ENCODE results near the gene DOLPP1.
"Not testable (repeated sequence)": the region's sequence is repeated elsewhere in the genome, so short reads cannot be mapped to it uniquely, and the experiment has no call there.

Gene DOLPP1

GRCh38 chr9:129126749-129127618 is 46.1 kb downstream of the DOLPP1 start:
- H3K9ac ChIP-seq (ENCODE audit: low read length), result no peak overlapping the region
- H3F3A ChIP-seq (ENCODE audit: insufficient read depth), result no peaks in the 10 kb centered on the region
- H2AFZ ChIP-seq (ENCODE audit: low read depth, low read length, severe bottlenecking), result no peak overlapping the region
- H3K36me3 ChIP-seq (ENCODE audit: low read length), result 0 out of 2 replicates have a peak, but pooled peaks cover 5% of the 10 kb centered on the region
- H3K27me3 ChIP-seq (ENCODE audit: low read length), result no peaks in the 10 kb centered on the region
- H3K79me2 ChIP-seq (ENCODE audit: insufficient read depth, low read length), result no peaks in the 10 kb centered on the region
- no peak overlapping the region for H3K27ac ChIP-seq (ENCODE audit: low read depth, low read length)
- no peaks in the 10 kb centered on the region for H3K9me2 ChIP-seq (replicated peaks; ENCODE audit: insufficient read depth, low read length)
- no peaks in the 10 kb centered on the region for H3K9me3 ChIP-seq (ENCODE audit: insufficient read depth, low read length)
- no peak overlapping the region for H3K4me2 ChIP-seq (ENCODE audit: low read depth, low read length, poor library complexity, severe bottlenecking)
- H4K20me1 ChIP-seq (ENCODE audit: low read depth, low read length), result no peaks in the 10 kb centered on the region
- no peak overlapping the region for H3K4me3 ChIP-seq (ENCODE audit: insufficient read depth, low read length, poor library complexity, severe bottlenecking)
- no peak for TF ChIP-seq EZH2phosphoT487 (conservative IDR thresholded peaks at IDR 0.05; ENCODE audit: low read length)
- TF ChIP-seq, protein P1, sequence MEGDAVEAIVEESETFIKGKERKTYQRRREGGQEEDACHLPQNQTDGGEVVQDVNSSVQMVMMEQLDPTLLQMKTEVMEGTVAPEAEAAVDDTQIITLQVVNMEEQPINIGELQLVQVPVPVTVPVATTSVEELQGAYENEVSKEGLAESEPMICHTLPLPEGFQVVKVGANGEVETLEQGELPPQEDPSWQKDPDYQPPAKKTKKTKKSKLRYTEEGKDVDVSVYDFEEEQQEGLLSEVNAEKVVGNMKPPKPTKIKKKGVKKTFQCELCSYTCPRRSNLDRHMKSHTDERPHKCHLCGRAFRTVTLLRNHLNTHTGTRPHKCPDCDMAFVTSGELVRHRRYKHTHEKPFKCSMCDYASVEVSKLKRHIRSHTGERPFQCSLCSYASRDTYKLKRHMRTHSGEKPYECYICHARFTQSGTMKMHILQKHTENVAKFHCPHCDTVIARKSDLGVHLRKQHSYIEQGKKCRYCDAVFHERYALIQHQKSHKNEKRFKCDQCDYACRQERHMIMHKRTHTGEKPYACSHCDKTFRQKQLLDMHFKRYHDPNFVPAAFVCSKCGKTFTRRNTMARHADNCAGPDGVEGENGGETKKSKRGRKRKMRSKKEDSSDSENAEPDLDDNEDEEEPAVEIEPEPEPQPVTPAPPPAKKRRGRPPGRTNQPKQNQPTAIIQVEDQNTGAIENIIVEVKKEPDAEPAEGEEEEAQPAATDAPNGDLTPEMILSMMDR (IDR thresholded peaks at IDR 0.05; ENCODE audit: insufficient read depth, low read length, poor library complexity, severe bottlenecking), result no peak

DNA sequence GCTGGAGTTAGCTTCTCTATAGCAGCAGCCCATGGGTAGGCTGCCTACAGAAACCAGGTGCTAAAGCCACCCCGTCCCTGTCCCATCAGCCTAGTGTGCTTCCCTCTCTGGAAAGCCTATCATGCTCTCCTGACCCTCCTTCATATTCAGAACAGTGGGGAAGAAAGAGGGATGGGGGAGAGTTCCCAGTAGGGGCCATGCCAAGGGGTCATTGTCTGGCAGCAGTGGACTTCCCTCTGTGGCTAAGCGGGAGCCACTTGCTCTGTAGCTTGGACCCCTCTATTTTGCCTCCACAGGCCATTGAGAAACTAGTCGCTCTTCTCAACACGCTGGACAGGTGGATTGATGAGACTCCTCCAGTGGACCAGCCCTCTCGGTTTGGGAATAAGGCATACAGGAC is 47.8 kb downstream of the DOLPP1 start:
- no peak for TF ChIP-seq EZH2phosphoT487 (conservative IDR thresholded peaks at IDR 0.05; ENCODE audit: low read length)
- TF ChIP-seq, protein P1 (IDR thresholded peaks at IDR 0.05; ENCODE audit: insufficient read depth, low read length, poor library complexity, severe bottlenecking), result no peak
- H3K4me3 ChIP-seq (ENCODE audit: insufficient read depth, low read length, poor library complexity, severe bottlenecking), result no peak overlapping the region
- H3K27ac ChIP-seq (ENCODE audit: low read depth, low read length), result no peak overlapping the region
- no peak overlapping the region for H3K9ac ChIP-seq (ENCODE audit: low read length)
- H3K9me3 ChIP-seq (ENCODE audit: insufficient read depth, low read length), result no peaks in the 10 kb centered on the region
- H3K9me2 ChIP-seq (replicated peaks; ENCODE audit: insufficient read depth, low read length), result no peaks in the 10 kb centered on the region
- H3K79me2 ChIP-seq (ENCODE audit: insufficient read depth, low read length), result no peaks in the 10 kb centered on the region
- no peak overlapping the region for H2AFZ ChIP-seq (ENCODE audit: low read depth, low read length, severe bottlenecking)
- no peak overlapping the region for H3K4me2 ChIP-seq (ENCODE audit: low read depth, low read length, poor library complexity, severe bottlenecking)
- no peaks in the 10 kb centered on the region for H3F3A ChIP-seq (ENCODE audit: insufficient read depth)
- H3K36me3 ChIP-seq (ENCODE audit: low read length), result 0 out of 2 replicates have a peak, but pooled peaks cover 5% of the 10 kb centered on the region
- H4K20me1 ChIP-seq (ENCODE audit: low read depth, low read length), result no peaks in the 10 kb centered on the region
- no peaks in the 10 kb centered on the region for H3K27me3 ChIP-seq (ENCODE audit: low read length)

DNA sequence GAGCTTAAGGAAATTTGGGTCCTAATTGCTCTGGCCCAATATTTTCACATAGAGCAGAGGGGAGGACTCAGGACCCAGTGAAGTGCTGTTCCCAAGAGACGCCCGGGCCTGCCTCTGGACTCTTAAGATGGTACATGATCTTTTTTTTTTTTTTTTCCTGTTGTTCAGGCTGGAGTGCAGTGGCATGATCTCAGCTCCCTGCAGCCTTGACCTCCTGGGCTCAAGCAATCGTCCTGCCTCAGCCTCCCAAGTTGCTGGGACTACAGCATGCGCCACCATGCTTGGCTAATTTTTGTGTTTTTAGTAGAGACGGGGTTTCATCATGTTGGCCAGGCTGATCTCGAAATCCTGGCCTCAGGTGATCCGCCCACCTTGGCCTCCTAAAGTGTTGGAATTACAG is 49.4 kb downstream of the DOLPP1 start:
- not testable (repeated sequence) for H3K27ac ChIP-seq (ENCODE audit: low read depth, low read length); H3K36me3 ChIP-seq (ENCODE audit: low read length); H4K20me1 ChIP-seq (ENCODE audit: low read depth, low read length); H3K27me3 ChIP-seq (ENCODE audit: low read length); H3K9ac ChIP-seq (ENCODE audit: low read length); H3K4me2 ChIP-seq (ENCODE audit: low read depth, low read length, poor library complexity, severe bottlenecking); H3K9me2 ChIP-seq (replicated peaks; ENCODE audit: insufficient read depth, low read length); H3K4me3 ChIP-seq (ENCODE audit: insufficient read depth, low read length, poor library complexity, severe bottlenecking); H3K79me2 ChIP-seq (ENCODE audit: insufficient read depth, low read length); H3K9me3 ChIP-seq (ENCODE audit: insufficient read depth, low read length); H3F3A ChIP-seq (ENCODE audit: insufficient read depth); H2AFZ ChIP-seq (ENCODE audit: low read depth, low read length, severe bottlenecking)

DNA sequence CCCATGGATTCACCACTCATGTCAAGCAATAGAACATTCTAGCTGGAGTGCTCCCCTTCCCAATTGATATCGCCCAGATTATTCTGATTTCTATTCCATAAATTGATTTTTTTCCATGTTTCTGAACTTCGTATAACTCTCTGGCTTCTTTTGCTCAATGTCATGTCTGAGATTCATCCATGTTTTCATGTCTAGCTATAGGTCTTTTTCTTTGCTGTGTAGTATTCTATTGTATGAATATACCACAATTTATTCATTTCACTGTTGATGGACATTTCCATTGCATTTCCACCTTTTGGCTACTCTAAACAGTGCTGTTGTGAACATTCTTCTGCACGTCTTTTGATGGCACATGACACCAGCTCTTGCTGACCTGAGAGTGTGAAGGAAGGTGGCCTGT is 49.9 kb downstream of the DOLPP1 start:
- no peak overlapping the region for H3K9ac ChIP-seq (ENCODE audit: low read length)
- H3K27ac ChIP-seq (ENCODE audit: low read depth, low read length), result no peak overlapping the region
- 0 out of 2 replicates have a peak, but pooled peaks cover 3% of the 10 kb centered on the region for H3K36me3 ChIP-seq (ENCODE audit: low read length)

More for the DNA sequence above, 49.9 kb downstream of the DOLPP1 start:
- H3K9me3 ChIP-seq (ENCODE audit: insufficient read depth, low read length), result no peaks in the 10 kb centered on the region
- H2AFZ ChIP-seq (ENCODE audit: low read depth, low read length, severe bottlenecking), result no peak overlapping the region
- no peaks in the 10 kb centered on the region for H3K79me2 ChIP-seq (ENCODE audit: insufficient read depth, low read length)
- no peak overlapping the region for H3K4me3 ChIP-seq (ENCODE audit: insufficient read depth, low read length, poor library complexity, severe bottlenecking)
- no peaks in the 10 kb centered on the region for H4K20me1 ChIP-seq (ENCODE audit: low read depth, low read length)
- TF ChIP-seq, protein P1 (IDR thresholded peaks at IDR 0.05; ENCODE audit: insufficient read depth, low read length, poor library complexity, severe bottlenecking), result no peak
- TF ChIP-seq EZH2phosphoT487 (conservative IDR thresholded peaks at IDR 0.05; ENCODE audit: low read length), result no peak
- H3F3A ChIP-seq (ENCODE audit: insufficient read depth), result no peaks in the 10 kb centered on the region
- H3K4me2 ChIP-seq (ENCODE audit: low read depth, low read length, poor library complexity, severe bottlenecking), result no peak overlapping the region
- H3K9me2 ChIP-seq (replicated peaks; ENCODE audit: insufficient read depth, low read length), result no peaks in the 10 kb centered on the region
- H3K27me3 ChIP-seq (ENCODE audit: low read length), result no peaks in the 10 kb centered on the region

All from SU-DHL-6 (cell line).